Activated T-cell treated with anti-CD3 and anti-CD28 coated beads for 4 hours (primary cell): ENCODE data around the gene KIZ.

ENCODE experiments used
- DNase-seq: peaks from one replicate; pipeline ENCODE4 v3.0.0-alpha.2; 2020

The KIZ gene

GRCh38 chr20:21272279-21272678 lies 146.4 kb downstream of the KIZ start:
- DNase-seq: no peak

GRCh38 chr20:21272679-21273078 lies 146.8 kb downstream of the KIZ start:
- DNase-seq: no peak

GRCh38 chr20:21273755-21274386 lies 148.0 kb downstream of the KIZ start:
- no peak for DNase-seq

- DNase-seq: no peak
Measured at GRCh38 chr20:21278829-21279228, 152.9 kb downstream of the KIZ start.

GRCh38 chr20:21279706-21280521 lies 154.0 kb downstream of the KIZ start:
- DNase-seq: no peak

GRCh38 chr20:21280522-21281016 lies 154.7 kb downstream of the KIZ start:
- DNase-seq: no peak

- no peak for DNase-seq
Measured at GRCh38 chr20:21286775-21287174, 160.9 kb downstream of the KIZ start.

GRCh38 chr20:21288587-21289370 lies 162.9 kb downstream of the KIZ start:
- no peak for DNase-seq

- no peak for DNase-seq
Measured at GRCh38 chr20:21289651-21290050, 163.8 kb downstream of the KIZ start.

GRCh38 chr20:21291026-21291425 lies 165.1 kb downstream of the KIZ start:
- no peak for DNase-seq

- DNase-seq: no peak
Measured at GRCh38 chr20:21294755-21295154, 168.9 kb downstream of the KIZ start.
